Choroid plexus epithelial cell (primary cell): ENCODE results near the gene SANBR.
"Not testable (repeated sequence)": the region's sequence is repeated elsewhere in the genome, so short reads cannot be mapped to it uniquely, and the experiment has no call there.

ENCODE experiments used
- DNase-seq: peaks from one replicate; pipeline ENCODE4 v3.0.0-alpha.2; 2010; ENCODE audit warnings: low read depth
- H3K4me3 ChIP-seq: 2 replicates; pipeline ENCODE4 v1.5.1; 2011; ENCODE audit warnings: low read depth, mild to moderate bottlenecking, control low read depth, low read length, moderate library complexity
- TF ChIP-seq, protein P1 (sequence below): conservative IDR thresholded peaks from 2 replicates; pipeline ENCODE4 v1.5.1; 2011; ENCODE audit warnings: low read depth, mild to moderate bottlenecking, control low read depth, inconsistent platforms, low read length, moderate library complexity

SANBR gene

DNA sequence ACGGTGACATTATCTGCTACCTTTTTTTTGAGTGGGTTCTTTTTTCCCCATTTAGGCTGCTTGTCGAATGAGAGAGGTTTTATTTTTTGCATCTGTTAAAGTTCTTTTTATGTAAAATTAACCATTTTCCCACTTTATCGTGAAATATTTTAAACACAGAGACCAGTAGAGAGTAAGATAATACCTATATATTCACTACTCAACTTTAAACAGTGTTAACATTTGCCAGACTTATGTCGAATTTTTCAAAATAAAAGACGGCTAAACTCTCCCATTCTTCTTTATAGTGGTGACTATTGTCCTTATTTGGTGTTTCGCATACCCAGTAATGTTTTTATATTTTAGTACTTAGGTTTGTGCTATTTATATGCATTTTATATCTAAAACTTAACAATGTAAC is 46.9 kb upstream of the SANBR start:
- TF ChIP-seq, protein P1, sequence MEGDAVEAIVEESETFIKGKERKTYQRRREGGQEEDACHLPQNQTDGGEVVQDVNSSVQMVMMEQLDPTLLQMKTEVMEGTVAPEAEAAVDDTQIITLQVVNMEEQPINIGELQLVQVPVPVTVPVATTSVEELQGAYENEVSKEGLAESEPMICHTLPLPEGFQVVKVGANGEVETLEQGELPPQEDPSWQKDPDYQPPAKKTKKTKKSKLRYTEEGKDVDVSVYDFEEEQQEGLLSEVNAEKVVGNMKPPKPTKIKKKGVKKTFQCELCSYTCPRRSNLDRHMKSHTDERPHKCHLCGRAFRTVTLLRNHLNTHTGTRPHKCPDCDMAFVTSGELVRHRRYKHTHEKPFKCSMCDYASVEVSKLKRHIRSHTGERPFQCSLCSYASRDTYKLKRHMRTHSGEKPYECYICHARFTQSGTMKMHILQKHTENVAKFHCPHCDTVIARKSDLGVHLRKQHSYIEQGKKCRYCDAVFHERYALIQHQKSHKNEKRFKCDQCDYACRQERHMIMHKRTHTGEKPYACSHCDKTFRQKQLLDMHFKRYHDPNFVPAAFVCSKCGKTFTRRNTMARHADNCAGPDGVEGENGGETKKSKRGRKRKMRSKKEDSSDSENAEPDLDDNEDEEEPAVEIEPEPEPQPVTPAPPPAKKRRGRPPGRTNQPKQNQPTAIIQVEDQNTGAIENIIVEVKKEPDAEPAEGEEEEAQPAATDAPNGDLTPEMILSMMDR: no peak
- DNase-seq: no peak
- peak overlapping the region; percentile 92 for H3K4me3 ChIP-seq

DNA sequence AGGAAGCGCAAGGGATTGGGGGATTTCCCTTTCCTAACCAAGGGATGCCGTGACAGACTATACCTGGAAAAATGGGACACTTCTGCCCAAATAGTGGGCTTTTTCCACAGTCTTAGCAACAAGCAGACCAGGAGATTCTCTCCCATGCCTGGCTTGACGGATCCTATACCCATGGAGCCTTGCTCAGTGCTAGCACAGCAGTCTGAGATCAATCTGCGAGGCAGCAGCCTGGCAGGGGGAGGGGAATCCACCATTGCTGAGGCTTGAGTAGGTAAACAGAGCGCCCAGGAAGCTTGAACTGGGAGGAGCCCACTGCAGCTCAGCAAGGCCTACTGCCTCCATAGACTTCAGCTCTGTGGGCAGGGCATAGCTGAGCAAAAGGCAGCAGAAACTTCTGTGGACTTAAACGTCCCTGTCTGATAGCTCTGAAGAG is 44.4 kb upstream of the SANBR start:
- TF ChIP-seq, protein P1: no peak
- no peak overlapping the region for H3K4me3 ChIP-seq

DNA sequence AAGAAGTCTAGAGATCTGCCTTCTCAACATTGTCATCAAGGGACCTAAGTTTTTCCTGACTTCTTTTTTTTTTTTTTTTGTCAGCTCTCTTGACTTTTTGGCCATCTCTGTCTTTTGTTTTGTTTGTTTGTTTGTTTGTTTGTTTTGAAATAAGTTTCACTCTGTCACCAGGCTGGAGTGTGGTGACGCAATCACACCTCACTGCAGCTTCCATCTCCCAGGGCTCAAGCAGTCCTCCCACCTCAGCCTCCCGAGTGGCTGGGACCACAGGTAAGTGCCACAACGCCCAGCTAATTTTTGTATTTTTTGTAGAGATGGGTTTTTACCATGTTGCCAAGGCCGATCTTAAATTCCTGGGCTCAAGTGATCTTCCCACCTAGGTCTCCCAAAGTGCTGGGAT is 42.0 kb upstream of the SANBR start:
- no peak overlapping the region for H3K4me3 ChIP-seq
- no peak for DNase-seq

More for the DNA sequence above, 44.4 kb upstream of the SANBR start:
- DNase-seq: no peak

DNA sequence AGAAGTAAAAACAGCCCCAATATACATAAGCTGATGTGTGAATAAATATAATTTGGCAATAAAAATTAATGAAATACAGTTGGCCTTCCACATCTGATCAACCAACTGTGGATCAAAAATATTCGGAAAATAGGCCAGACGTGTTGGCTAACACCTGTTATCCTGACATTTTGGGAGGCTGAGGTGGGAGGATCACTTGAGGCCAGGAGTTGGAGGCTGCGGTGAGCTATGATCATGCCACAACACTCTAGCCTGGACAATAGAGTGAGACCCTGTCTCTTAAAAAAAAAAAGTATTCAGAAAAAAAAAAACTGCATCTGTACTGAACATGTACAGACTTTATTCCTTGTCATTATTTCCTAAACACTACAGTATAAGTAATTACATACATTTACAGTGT is 36.1 kb upstream of the SANBR start:
- no peak overlapping the region for H3K4me3 ChIP-seq
- TF ChIP-seq, protein P1: no peak
- DNase-seq: no peak

More for the DNA sequence above, 42.0 kb upstream of the SANBR start:
- TF ChIP-seq, protein P1: no peak

DNA sequence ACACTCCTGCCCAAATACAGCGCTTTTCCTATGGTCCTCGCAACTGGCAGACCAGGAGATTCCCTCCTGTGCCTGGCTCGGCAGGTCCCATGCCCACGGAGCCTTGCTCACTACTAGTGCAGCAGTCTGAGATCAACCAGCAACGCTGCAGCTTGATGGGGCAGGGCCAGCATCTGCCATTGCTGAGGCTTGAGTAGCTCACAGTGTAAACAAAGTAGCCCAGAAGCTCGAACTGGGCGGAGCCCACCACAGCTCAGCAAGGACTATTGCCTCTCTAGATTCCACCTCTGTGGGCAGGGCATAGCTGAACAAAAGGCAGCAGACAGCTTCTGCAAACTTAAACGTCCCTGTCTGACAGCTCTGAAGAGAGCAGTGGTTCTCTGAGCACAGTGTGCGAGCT is 31.1 kb upstream of the SANBR start:
- not testable (repeated sequence) for H3K4me3 ChIP-seq, DNase-seq

DNA sequence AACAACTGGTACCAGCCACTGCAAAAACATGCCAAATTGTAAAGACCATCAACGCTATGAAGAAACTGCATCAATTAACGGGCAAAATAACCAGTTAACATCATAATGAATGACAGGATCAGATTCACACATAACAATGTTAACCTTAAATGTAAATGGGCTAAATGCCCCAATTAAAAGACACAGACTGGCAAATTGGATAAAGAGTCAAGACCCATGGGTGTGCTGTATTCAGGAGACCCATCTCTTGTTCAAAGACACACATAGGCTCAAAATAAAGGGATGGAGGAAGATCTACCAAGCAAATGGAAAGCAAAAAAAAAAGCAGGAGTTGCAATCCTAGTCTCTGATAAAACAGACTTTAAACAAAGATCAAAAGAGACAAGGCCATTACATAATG is 29.0 kb upstream of the SANBR start:
- not testable (repeated sequence) for DNase-seq, H3K4me3 ChIP-seq

DNA sequence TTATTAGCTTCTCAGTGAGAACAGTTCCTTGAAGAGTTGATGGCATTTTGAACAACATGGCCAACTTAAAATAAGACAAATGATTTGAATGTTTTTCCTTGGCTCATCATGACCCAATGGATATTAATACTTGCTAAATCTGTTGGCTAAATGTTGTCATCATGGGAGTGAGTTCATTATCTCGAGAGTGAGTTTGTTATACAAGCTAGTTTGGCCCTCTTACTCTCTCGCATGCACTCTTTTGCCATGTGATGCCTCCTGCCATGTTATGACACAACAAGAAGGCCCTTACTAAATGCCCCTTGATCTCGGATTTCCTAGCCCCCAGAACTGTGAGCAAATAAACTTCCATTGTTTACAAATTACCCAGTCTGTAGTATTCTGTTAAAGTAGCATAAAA is 22.9 kb upstream of the SANBR start:
- no peak for DNase-seq
- no peak overlapping the region for H3K4me3 ChIP-seq
- TF ChIP-seq, protein P1: no peak

DNA sequence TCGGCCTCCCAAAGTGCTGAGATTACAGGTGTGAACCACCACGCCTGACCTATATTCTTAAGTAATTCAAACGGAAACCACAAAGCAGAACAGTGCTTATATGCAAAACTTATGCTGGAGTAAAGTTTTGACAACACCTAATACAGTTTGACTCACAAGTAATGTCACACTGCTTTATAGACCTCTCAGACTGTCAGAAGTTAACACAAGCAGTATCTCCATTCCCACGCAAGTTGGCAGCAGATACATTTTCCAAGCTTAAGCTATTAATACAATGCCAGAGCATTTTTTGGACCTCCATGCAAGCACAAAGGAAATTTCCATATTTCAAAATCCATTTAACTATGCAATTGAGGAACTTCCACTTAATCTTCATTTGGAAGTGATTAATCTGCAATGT is 21.0 kb upstream of the SANBR start:
- H3K4me3 ChIP-seq: no peak overlapping the region
- no peak for DNase-seq
- TF ChIP-seq, protein P1: no peak
